ENCODE data around the gene DENND4C. TPM values are rescaled to one million over a fixed set of nuclear protein-coding genes. Genes with fewer than 3 reads are reported as not detected.

DENND4C gene
- polyA plus RNA-seq, 1 of the 3 experiments (the other 2 are of a cell fraction), result 7.5 TPM

DNA sequence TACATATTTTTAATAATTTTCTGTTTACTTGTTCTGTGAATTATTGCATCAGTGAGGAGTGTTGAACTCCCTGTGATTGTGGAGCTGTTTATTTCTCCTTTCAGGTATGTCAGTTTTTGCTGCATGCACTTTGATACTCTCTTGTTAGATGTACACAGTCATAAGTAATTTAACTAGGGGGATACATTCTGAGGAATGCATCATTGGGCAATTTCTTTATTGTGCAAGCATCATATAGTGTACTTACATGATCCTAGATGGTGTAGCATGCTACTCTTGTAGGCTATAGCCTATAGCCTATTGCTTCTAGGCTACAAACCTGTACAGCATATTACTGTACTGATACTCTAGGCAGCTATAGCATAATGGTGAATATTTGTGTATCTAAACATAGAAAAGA lies 9.5 kb downstream of the DENND4C start:
- peaks cover 6% of the 10 kb centered on the region for H3F3A ChIP-seq (replicated peaks; ENCODE audit: insufficient read depth)
- no peak for DNase-seq
- CTCF ChIA-PET, result interaction anchor here (1.8 kb wide), 1 partner anchor 10 kb away, joined by 5 read pairs; the partner anchor contains the start of gene DENND4C
- no peak overlapping the region for H3K9ac ChIP-seq
- H3K79me2 ChIP-seq (ENCODE audit: insufficient read depth), result peaks cover 94% of the 10 kb centered on the region
- H3K4me1 ChIP-seq (ENCODE audit: control insufficient read depth in 1 of 2, insufficient read depth in 2 of 2, low read depth in 1 of 2, low read length in 1 of 2), result no peaks in the 10 kb centered on the region
- TF ChIP-seq SIN3A (IDR thresholded peaks at IDR 0.05; ENCODE audit: borderline replicate concordance, low read depth, low read length), result no peak
- TF ChIP-seq IRF3 (IDR thresholded peaks at IDR 0.05; ENCODE audit: low read depth, low read length), result no peak
- TF ChIP-seq GATA2 (CRISPR knock-in tag; IDR thresholded peaks at IDR 0.05), result no peak
- no peak for TF ChIP-seq MAX (IDR thresholded peaks at IDR 0.05; ENCODE audit: low read depth)
- H3K9me3 ChIP-seq, result no peaks in the 10 kb centered on the region
- no peaks in the 10 kb centered on the region for H3K27me3 ChIP-seq (ENCODE audit: insufficient read depth)
- peaks cover 0 to 15% of the 10 kb centered on the region in 2 experiments for H3K36me3 ChIP-seq (replicated peaks in 1 of 2; ENCODE audit: control insufficient read depth in 1 of 2, insufficient read depth in 2 of 2, low read length in 1 of 2)
- POLR2A ChIA-PET, result no interaction called here
- H4K20me1 ChIP-seq (ENCODE audit: insufficient read depth), result peaks cover 20% of the 10 kb centered on the region
- no peak overlapping the region for H3K4me3 ChIP-seq (ENCODE audit: low read depth in 2 of 2, low read length in 1 of 2)
- no peak overlapping the region for H3K4me2 ChIP-seq
- H3K9me2 ChIP-seq, result no peaks in the 10 kb centered on the region
- no peak overlapping the region for H3K27ac ChIP-seq (ENCODE audit: low read depth in 2 of 2, low read length in 1 of 2)
- H2AFZ ChIP-seq (ENCODE audit: low read depth), result no peak overlapping the region

- H3F3A ChIP-seq (replicated peaks; ENCODE audit: insufficient read depth), result peaks cover 6% of the 10 kb centered on the region
- H3K4me3 ChIP-seq (ENCODE audit: low read depth in 2 of 2, low read length in 1 of 2), result no peak overlapping the region
- no peaks in the 10 kb centered on the region for H3K9me3 ChIP-seq
- WGBS (ENCODE audit: low lambda C conversion rate), result 83% methylated on average over 6 of the region's 6 CpGs
- no peak overlapping the region for H2AFZ ChIP-seq (ENCODE audit: low read depth)
- H3K79me2 ChIP-seq (ENCODE audit: insufficient read depth), result peaks cover 94% of the 10 kb centered on the region
- peaks cover 13% of the 10 kb centered on the region for H4K20me1 ChIP-seq (ENCODE audit: insufficient read depth)
- peaks cover 0 to 16% of the 10 kb centered on the region in 2 experiments for H3K36me3 ChIP-seq (replicated peaks in 1 of 2; ENCODE audit: control insufficient read depth in 1 of 2, insufficient read depth in 2 of 2, low read length in 1 of 2)
- CTCF ChIA-PET, result interaction anchor here (0.6 to 1.8 kb wide), 4 partner anchors 9 to 233 kb away, joined by 3 to 4 read pairs (median 3); partner anchors contain the start of gene DENND4C
- no peaks in the 10 kb centered on the region for H3K27me3 ChIP-seq (ENCODE audit: insufficient read depth)
- POLR2A ChIA-PET, result no interaction called here
- H3K4me2 ChIP-seq, result no peak overlapping the region
- no peaks in the 10 kb centered on the region for H3K9me2 ChIP-seq
- no peaks in the 10 kb centered on the region for H3K4me1 ChIP-seq (ENCODE audit: control insufficient read depth in 1 of 2, insufficient read depth in 2 of 2, low read depth in 1 of 2, low read length in 1 of 2)
- H3K27ac ChIP-seq (ENCODE audit: low read depth in 2 of 2, low read length in 1 of 2), result no peak overlapping the region
- no peak for TF ChIP-seq EZH2phosphoT487 (IDR thresholded peaks at IDR 0.05; ENCODE audit: borderline replicate concordance, low read depth)
- no peak for TF ChIP-seq YY1 (IDR thresholded peaks at IDR 0.05; ENCODE audit: low read depth)
- no peak for TF ChIP-seq MXI1 (IDR thresholded peaks at IDR 0.05; ENCODE audit: low read depth, low read length)
- TF ChIP-seq GABPA (IDR thresholded peaks at IDR 0.05; ENCODE audit: low read depth), result no peak
- TF ChIP-seq POLR2AphosphoS5 (IDR thresholded peaks at IDR 0.05; ENCODE audit: low read depth, low read length), result no peak
- no peak for DNase-seq
- no peak overlapping the region for H3K9ac ChIP-seq
Observed at GRCh38 chr9:19241728-19242127, 11.2 kb downstream of the DENND4C start.

DNA sequence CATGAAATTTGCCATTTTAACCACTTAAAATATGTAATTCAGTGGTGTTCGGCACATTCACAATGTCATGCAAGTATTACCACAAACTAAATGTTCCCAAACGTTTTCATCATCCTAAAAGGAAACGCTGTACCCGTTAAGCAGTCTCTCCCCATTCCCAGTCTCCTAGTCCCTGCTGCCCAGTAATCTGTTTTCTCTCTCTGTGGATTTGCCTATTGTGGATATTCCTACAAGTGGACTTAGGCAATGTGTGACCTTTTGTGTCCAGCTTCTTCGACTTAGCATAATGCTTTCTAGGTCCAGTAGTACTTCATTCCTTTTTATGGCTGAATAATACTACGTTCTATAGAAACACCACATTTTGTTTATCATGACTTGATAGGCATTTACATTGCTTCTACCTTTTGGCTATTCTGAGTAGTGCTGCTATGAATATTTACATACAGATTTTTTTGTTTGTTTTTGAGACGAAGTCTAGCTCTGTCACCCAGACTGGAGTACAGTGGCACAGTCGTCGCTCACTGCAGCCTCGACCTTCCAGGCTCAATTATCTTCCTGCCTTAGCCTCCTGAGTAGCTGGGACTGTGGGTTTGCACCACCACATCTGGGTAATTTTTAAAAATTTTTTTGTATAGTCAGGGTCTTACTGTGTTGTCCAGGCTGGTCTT lies 13.0 kb downstream of the DENND4C start:
- Histone ChIP-seq H3K79me2 (ENCODE audit: insufficient read depth) (peaks cover 99% of the 10 kb centered on the region), H3K27me3 (ENCODE audit: insufficient read depth) (no peaks in the 10 kb centered on the region), H3K27ac (ENCODE audit: low read depth in 2 of 2, low read length in 1 of 2) (no peak overlapping the region), H3K9me3 (no peaks in the 10 kb centered on the region), H3K36me3 (replicated peaks in 1 of 2; ENCODE audit: control insufficient read depth in 1 of 2, insufficient read depth in 2 of 2, low read length in 1 of 2) (peaks cover 0 to 18% of the 10 kb centered on the region in 2 experiments), H3K4me2 (no peak overlapping the region), H3K9ac (no peak overlapping the region), H3F3A (replicated peaks; ENCODE audit: insufficient read depth) (peaks cover 6% of the 10 kb centered on the region), H2AFZ (ENCODE audit: low read depth) (no peak overlapping the region), H3K9me2 (no peaks in the 10 kb centered on the region), H4K20me1 (ENCODE audit: insufficient read depth) (peaks cover 22% of the 10 kb centered on the region), H3K4me1 (ENCODE audit: control insufficient read depth in 1 of 2, insufficient read depth in 2 of 2, low read depth in 1 of 2, low read length in 1 of 2) (no peaks in the 10 kb centered on the region), H3K4me3 (ENCODE audit: low read depth in 2 of 2, low read length in 1 of 2) (no peak overlapping the region)
- CTCF ChIA-PET, result interaction anchor here (0.7 kb wide), 1 partner anchor 10 kb away, joined by 3 read pairs; no protein-coding TSS in a partner anchor
- no peak for DNase-seq
- POLR2A ChIA-PET, result interaction anchor here (0.6 kb wide), 1 partner anchor 122 kb away, joined by 5 read pairs; no protein-coding TSS in a partner anchor
- 85% methylated on average over 10 of the region's 10 CpGs for WGBS (ENCODE audit: low lambda C conversion rate)
- TF ChIP-seq PBX3 (IDR thresholded peaks at IDR 0.05) (no peak), RAD21 (IDR thresholded peaks at IDR 0.05; ENCODE audit: low read length) (no peak), TCF12 (IDR thresholded peaks at IDR 0.05) (no peak), USF2 (IDR thresholded peaks at IDR 0.05; ENCODE audit: borderline replicate concordance, low read depth, low read length) (no peak), MXI1 (IDR thresholded peaks at IDR 0.05; ENCODE audit: low read depth, low read length) (no peak), CHD2 (IDR thresholded peaks at IDR 0.05; ENCODE audit: low read length, partially characterized antibody) (no peak)

Data from SK-N-SH (cell line).